ENCODE measurements around the gene PSMD5.

PSMD5 gene

GRCh38 chr9:120833325-120833724, 9.4 kb downstream of the PSMD5 start:
- Histone ChIP-seq H2AFZ (ENCODE audit: low read length) (no peak overlapping the region), H3K9ac (ENCODE audit: low read length) (no peak overlapping the region), H3K9me2 (replicated peaks; ENCODE audit: insufficient read depth, low read length) (no peaks in the 10 kb centered on the region), H3K27me3 (replicated peaks; ENCODE audit: insufficient read depth, low read length) (no peaks in the 10 kb centered on the region), H3K79me2 (ENCODE audit: low read length) (peaks cover 26% of the 10 kb centered on the region), H3K9me3 (replicated peaks; ENCODE audit: insufficient read depth, low read length) (no peaks in the 10 kb centered on the region), H3F3A (ENCODE audit: insufficient read depth, low read length) (no peaks in the 10 kb centered on the region), H3K4me1 (ENCODE audit: low read length) (no peaks in the 10 kb centered on the region), H3K36me3 (replicated peaks; ENCODE audit: insufficient read depth, low read length) (no peaks in the 10 kb centered on the region; the same call in 1 of the 2 replicates), H3K27ac (ENCODE audit: low read length) (no peak overlapping the region), H3K4me2 (ENCODE audit: low read depth, low read length) (no peak overlapping the region), H3K4me3 (ENCODE audit: low read length) (no peak overlapping the region), H4K20me1 (ENCODE audit: insufficient read depth, low read length) (peaks cover 3% of the 10 kb centered on the region; the same call in 1 of the 2 replicates)
- DNase-seq: no peak
- TF ChIP-seq EZH2 (optimal IDR thresholded peaks at IDR 0.05; ENCODE audit: low read depth, low read length) (no peak), EZH2phosphoT487 (IDR thresholded peaks at IDR 0.05; ENCODE audit: low read length) (no peak)
- TF ChIP-seq, protein P1, sequence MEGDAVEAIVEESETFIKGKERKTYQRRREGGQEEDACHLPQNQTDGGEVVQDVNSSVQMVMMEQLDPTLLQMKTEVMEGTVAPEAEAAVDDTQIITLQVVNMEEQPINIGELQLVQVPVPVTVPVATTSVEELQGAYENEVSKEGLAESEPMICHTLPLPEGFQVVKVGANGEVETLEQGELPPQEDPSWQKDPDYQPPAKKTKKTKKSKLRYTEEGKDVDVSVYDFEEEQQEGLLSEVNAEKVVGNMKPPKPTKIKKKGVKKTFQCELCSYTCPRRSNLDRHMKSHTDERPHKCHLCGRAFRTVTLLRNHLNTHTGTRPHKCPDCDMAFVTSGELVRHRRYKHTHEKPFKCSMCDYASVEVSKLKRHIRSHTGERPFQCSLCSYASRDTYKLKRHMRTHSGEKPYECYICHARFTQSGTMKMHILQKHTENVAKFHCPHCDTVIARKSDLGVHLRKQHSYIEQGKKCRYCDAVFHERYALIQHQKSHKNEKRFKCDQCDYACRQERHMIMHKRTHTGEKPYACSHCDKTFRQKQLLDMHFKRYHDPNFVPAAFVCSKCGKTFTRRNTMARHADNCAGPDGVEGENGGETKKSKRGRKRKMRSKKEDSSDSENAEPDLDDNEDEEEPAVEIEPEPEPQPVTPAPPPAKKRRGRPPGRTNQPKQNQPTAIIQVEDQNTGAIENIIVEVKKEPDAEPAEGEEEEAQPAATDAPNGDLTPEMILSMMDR (IDR thresholded peaks at IDR 0.05; ENCODE audit: low read length): no peak

DNA sequence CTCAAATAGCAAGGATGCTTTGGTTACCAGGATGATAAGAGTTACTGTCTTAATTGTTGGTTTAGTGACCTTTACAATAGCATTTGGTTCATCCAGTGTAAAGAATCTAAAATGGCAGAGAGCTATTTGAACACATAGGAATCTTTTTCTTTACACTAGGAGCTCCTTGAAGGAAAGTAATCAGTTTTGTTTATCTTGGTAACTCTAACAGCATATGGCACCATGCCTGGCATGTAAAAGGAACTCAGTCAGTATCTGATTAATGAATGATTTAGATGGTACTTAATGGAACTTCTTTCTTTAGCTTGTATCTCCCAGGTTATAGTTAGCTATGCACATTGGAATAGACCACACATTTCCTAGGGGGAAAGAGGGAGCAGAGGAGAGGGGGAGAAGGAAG, 9.9 kb downstream of the PSMD5 start:
- no peaks in the 10 kb centered on the region for H3K4me1 ChIP-seq (ENCODE audit: low read length)
- H4K20me1 ChIP-seq (ENCODE audit: insufficient read depth, low read length): peaks cover 2% of the 10 kb centered on the region; the same call in 1 of the 2 replicates
- no peak overlapping the region for H3K4me3 ChIP-seq (ENCODE audit: low read length)
- no peaks in the 10 kb centered on the region for H3K9me2 ChIP-seq (replicated peaks; ENCODE audit: insufficient read depth, low read length)
- H3K4me2 ChIP-seq (ENCODE audit: low read depth, low read length): no peak overlapping the region
- H2AFZ ChIP-seq (ENCODE audit: low read length): no peak overlapping the region
- no peak overlapping the region for H3K27ac ChIP-seq (ENCODE audit: low read length)
- TF ChIP-seq, protein P1 (IDR thresholded peaks at IDR 0.05; ENCODE audit: low read length): no peak
- TF ChIP-seq EZH2 (optimal IDR thresholded peaks at IDR 0.05; ENCODE audit: low read depth, low read length) (no peak), EZH2phosphoT487 (IDR thresholded peaks at IDR 0.05; ENCODE audit: low read length) (no peak)
- H3K36me3 ChIP-seq (replicated peaks; ENCODE audit: insufficient read depth, low read length): no peaks in the 10 kb centered on the region; the same call in 1 of the 2 replicates
- no peak for DNase-seq
- no peak overlapping the region for H3K9ac ChIP-seq (ENCODE audit: low read length)
- peaks cover 21% of the 10 kb centered on the region for H3K79me2 ChIP-seq (ENCODE audit: low read length)
- H3K27me3 ChIP-seq (replicated peaks; ENCODE audit: insufficient read depth, low read length): no peaks in the 10 kb centered on the region
- H3K9me3 ChIP-seq (replicated peaks; ENCODE audit: insufficient read depth, low read length): no peaks in the 10 kb centered on the region
- H3F3A ChIP-seq (ENCODE audit: insufficient read depth, low read length): no peaks in the 10 kb centered on the region

- H3K9ac ChIP-seq (ENCODE audit: low read length): no peak overlapping the region
- H3K4me1 ChIP-seq (ENCODE audit: low read length): no peaks in the 10 kb centered on the region
- H2AFZ ChIP-seq (ENCODE audit: low read length): no peak overlapping the region
- peaks cover 10% of the 10 kb centered on the region for H3K79me2 ChIP-seq (ENCODE audit: low read length)
- no peaks in the 10 kb centered on the region; the same call in 1 of the 2 replicates for H3K36me3 ChIP-seq (replicated peaks; ENCODE audit: insufficient read depth, low read length)
- no peak overlapping the region for H3K27ac ChIP-seq (ENCODE audit: low read length)
- no peak for TF ChIP-seq EZH2 (optimal IDR thresholded peaks at IDR 0.05; ENCODE audit: low read depth, low read length)
- TF ChIP-seq, protein P1 (IDR thresholded peaks at IDR 0.05; ENCODE audit: low read length): no peak
- H3K9me3 ChIP-seq (replicated peaks; ENCODE audit: insufficient read depth, low read length): no peaks in the 10 kb centered on the region
- no peak for DNase-seq
- H3F3A ChIP-seq (ENCODE audit: insufficient read depth, low read length): no peaks in the 10 kb centered on the region
- H3K9me2 ChIP-seq (replicated peaks; ENCODE audit: insufficient read depth, low read length): no peaks in the 10 kb centered on the region
- H3K4me2 ChIP-seq (ENCODE audit: low read depth, low read length): no peak overlapping the region
- no peaks in the 10 kb centered on the region for H3K27me3 ChIP-seq (replicated peaks; ENCODE audit: insufficient read depth, low read length)
- no peak overlapping the region for H3K4me3 ChIP-seq (ENCODE audit: low read length)
- no peaks in the 10 kb centered on the region for H4K20me1 ChIP-seq (ENCODE audit: insufficient read depth, low read length)
These were observed 11.9 kb downstream of the PSMD5 start for GRCh38 chr9:120830865-120831264.

Data from MM.1S (cell line).